ENCODE results near the gene CAPN14. TPM values are rescaled to one million over a fixed set of nuclear protein-coding genes. Genes with fewer than 3 reads are reported as not detected.

Gene CAPN14
- total and polyA plus RNA-seq, 2 of the 4 experiments (the other 2 are of a cell fraction): under 0.01 to 0.09 TPM

DNA sequence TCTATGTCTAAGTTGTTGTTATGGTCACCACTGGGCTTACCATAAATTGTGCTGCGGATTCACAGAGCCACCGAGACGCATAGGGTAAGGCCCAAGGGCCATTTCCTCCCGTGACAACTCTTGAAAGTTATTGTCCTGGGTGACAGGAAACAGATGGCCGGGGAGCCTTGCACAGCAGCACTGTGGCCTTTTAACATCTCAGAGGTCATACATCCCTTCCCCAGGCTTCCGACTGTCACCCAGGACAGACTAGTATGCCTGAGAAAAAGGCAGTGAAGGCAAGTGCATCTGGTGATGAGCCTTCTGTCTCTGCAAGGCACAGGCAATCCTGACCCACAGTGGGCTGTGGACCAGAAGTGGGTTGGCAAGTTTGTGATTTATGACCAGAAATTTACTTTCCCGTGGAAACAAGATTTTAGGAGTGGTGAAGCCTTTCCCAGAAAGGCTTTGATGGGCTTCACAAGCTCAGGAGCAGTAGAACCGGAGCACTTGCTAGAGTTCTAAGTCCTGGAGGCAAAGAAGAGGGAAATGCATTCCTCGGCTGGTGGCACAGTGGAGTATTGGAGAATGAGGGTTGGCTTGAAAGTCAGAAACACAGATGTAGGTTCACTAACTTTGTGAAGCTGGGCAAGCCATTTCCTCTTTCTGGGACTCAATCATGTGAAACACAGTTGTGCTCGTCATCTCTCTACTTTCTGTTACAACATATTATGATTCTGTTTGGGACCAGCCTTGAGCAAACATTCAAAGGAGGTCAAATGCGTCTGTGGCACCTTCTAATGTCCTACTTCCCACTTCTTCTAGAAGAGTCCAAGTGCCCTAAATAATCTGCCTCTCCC lies 2.0 kb upstream of the CAPN14 start:
- Histone ChIP-seq H3K36me3 (ENCODE audit: control insufficient read depth, insufficient read depth, low read length) (no peaks in the 10 kb centered on the region), H3K18ac (ENCODE audit: low read depth, low read length) (no peak overlapping the region), H3K4me2 (ENCODE audit: low read depth, low read length) (no peak overlapping the region), H2AFZ (replicated peaks; ENCODE audit: low read length, poor library complexity) (no peak overlapping the region), H3K56ac (ENCODE audit: extremely low read depth, insufficient read depth, low read length) (no peak overlapping the region), H2AK9ac (replicated peaks; ENCODE audit: low read depth, low read length, poor library complexity) (no peak overlapping the region), H2AK5ac (ENCODE audit: low read depth, low read length) (no peak overlapping the region), H2BK15ac (ENCODE audit: low read depth, low read length) (no peak overlapping the region), H3K27ac (ENCODE audit: insufficient read depth, low read length) (no peak overlapping the region), H3K4me3 (ENCODE audit: insufficient read depth, low read depth, low read length) (no peak overlapping the region), H4K5ac (ENCODE audit: low read depth, low read length) (no peak overlapping the region), H3K23ac (ENCODE audit: low read depth, low read length) (no peak overlapping the region), H3K79me1 (ENCODE audit: low read depth in 1 of 2, low read length in 2 of 2) (no peaks in the 10 kb centered on the region), H4K8ac (ENCODE audit: low read depth in 2 of 2, low read length in 2 of 2) (no peak overlapping the region), H3K9me1 (ENCODE audit: insufficient read depth, low read length) (no peaks in the 10 kb centered on the region), H2BK20ac (ENCODE audit: low read depth, low read length) (no peak overlapping the region), H3K4me1 (ENCODE audit: control insufficient read depth, insufficient read depth, low read length) (no peaks in the 10 kb centered on the region), H3K9me3 (ENCODE audit: control insufficient read depth, insufficient read depth, low read length) (no peaks in the 10 kb centered on the region), H3K9ac (ENCODE audit: low read depth, low read length) (no peak overlapping the region), H2BK5ac (ENCODE audit: low read depth, low read length, poor library complexity, severe bottlenecking) (no peak overlapping the region), H3K27me3 (ENCODE audit: control insufficient read depth, insufficient read depth, low read length) (peaks cover 35% of the 10 kb centered on the region), H3K14ac (replicated peaks; ENCODE audit: low read depth, low read length) (no peak overlapping the region), H3K4ac (ENCODE audit: low read depth, low read length) (no peak overlapping the region), H4K20me1 (ENCODE audit: insufficient read depth, low read length) (no peaks in the 10 kb centered on the region), H4K91ac (ENCODE audit: insufficient read depth, low read depth, low read length) (no peak overlapping the region), H2BK120ac (ENCODE audit: low read depth, low read length) (no peak overlapping the region)
- DNase-seq: no peak
- BruUV-seq (replicated peaks): no TSS peak
- ATAC-seq (ENCODE audit: low read depth): no peak
- intact Hi-C loops (cut with micrococcal nuclease) (no loop called here), in situ Hi-C loops (cut with MboI; ENCODE audit: low sequenced_read_pairs) (no loop called here), dilution Hi-C loops (cut with HindIII; ENCODE audit: low sequenced_read_pairs, unreplicated experiment) (no loop called here)
- POLR2A ChIA-PET (ENCODE audit: unreplicated experiment): no interaction called here
- CTCF ChIA-PET: interaction anchor here (1.6 kb wide), 1 partner anchor 14 kb away, joined by 6 read pairs; the partner anchor contains the start of gene EHD3
- no peak for TF ChIP-seq POLR2A (IDR thresholded peaks at IDR 0.05; ENCODE audit: low read depth, low read length)
- WGBS, 2 experiments (ENCODE audit: extremely low coverage in 2 of 2, insufficient read length in 1 of 2): 69% methylated on average over 4 of the region's 11 CpGs; no CpG with 5 or more reads in 1 of the 2 experiments
